Keratinocyte (primary cell): ENCODE results near the gene ABCA3.

Source experiments
- CTCF ChIP-seq, 3 experiments: IDR thresholded peaks in 1 of 3; conservative IDR thresholded peaks in 1 of 3; optimal IDR thresholded peaks in 1 of 3; 2 replicates in 2 of 3; 3 replicates in 1 of 3; pipeline versions ENCODE3 to v1.5.1; 2011; ENCODE audit warnings: low read length in 3 of 3, mild to moderate bottlenecking in 3 of 3, moderate library complexity in 2 of 3, control low read depth in 1 of 3, inconsistent platforms in 1 of 3; ENCODE audit not compliant: insufficient read depth in 2 of 3; ENCODE audit errors: extremely low read depth in 1 of 3
- EZH2 ChIP-seq: IDR thresholded peaks from one replicate; pipeline ENCODE4 v1.6.1; 2012; ENCODE audit warnings: inconsistent platforms, mild to moderate bottlenecking, low read length, moderate library complexity

DNA sequence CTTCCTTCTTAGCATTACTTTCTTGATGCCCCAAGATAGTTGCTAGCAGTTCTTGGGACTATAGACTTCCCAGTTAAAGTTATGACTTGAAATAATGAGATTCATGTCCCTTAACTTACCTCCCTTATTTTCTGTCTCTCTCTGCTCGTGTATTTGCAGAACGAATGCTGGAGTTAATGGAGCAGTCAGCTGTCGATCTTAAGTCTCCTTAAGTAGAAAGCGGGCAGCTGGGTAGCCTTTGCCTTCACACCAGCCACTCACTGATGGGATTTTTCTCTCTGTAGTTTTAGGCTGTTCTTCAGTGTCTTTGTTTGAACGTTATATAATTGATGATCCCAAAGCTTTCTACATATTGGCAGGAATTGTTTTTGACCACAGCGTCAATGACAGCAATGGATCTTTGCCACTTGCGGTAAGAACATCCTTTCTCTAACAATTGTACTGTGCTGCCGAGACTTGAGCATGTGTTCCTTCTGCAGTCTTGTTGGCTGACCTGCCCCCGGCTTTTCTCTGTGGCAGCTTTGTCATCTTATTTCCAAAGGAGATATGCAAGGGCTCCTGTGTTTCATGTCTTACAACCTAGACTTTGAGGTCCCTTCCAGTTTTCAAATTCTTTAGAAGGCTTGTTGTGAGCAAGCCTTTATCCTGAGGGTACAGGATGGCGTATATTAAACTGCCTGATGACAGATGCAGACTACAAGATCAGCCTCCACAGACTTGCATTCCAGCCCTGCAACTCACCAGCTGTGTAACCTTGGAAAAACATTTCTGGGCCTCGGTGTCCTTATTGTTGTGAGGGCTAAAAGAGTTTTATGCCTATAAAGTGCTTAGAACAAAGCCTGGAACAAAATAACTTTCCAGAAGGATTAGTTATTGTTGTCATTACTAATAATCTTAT, 25.1 kb upstream of the ABCA3 start:
- TF ChIP-seq CTCF (optimal IDR thresholded peaks at IDR 0.05 in 1 of 3, IDR thresholded peaks at IDR 0.05 in 1 of 3, conservative IDR thresholded peaks at IDR 0.05 in 1 of 3; ENCODE audit: extremely low read depth in 1 of 3, insufficient read depth in 2 of 3, low read length in 3 of 3) (no peak), EZH2 (no peak)
